Stimulated activated CD4-positive, alpha-beta T cell treated with anti-CD3 and anti-CD28 coated beads, TNF-alpha, amount 100 ng/mL, for 24 hours (primary cell): ENCODE data around the gene KCNE2.
"Not testable (repeated sequence)": the region's sequence is repeated elsewhere in the genome, so short reads cannot be mapped to it uniquely, and the experiment has no call there.

Experiments
- DNase-seq, 3 experiments: peaks; one replicate each; pipeline ENCODE4 v3.0.0-alpha.2; 2020; ENCODE audit warnings: low read depth in 3 of 3

KCNE2 gene

GRCh38 chr21:34407294-34407693 is 43.5 kb downstream of the KCNE2 start:
- not testable (repeated sequence) for DNase-seq

GRCh38 chr21:34417448-34418077 is 53.8 kb downstream of the KCNE2 start:
- not testable (repeated sequence) for DNase-seq
